Heart left ventricle (tissue), 13 donors: ENCODE data around the gene UBALD1.

ENCODE experiments used
- POLR2A ChIP-seq, 2 donors: fragments of 450-650 bp; IDR thresholded peaks; one replicate each; pipeline ENCODE4 v1.6.1; 2017; ENCODE audit warnings: antibody characterized with exemption in 2 of 2, mild to moderate bottlenecking in 2 of 2, moderate library complexity in 2 of 2
- TF ChIP-seq, protein P1 (sequence below), 12 donors: fragments of 200-600 bp; sonication (generic) in 4 of 12; IDR thresholded peaks; one replicate each; pipeline versions ENCODE4 v1.5.0 to v1.8.0; 2018 to 2022; ENCODE audit warnings: antibody characterized with exemption in 12 of 12, mild to moderate bottlenecking in 5 of 12
- donor health status: ischemic (EF 13 %, LVEDD 7.1; RV severe dilation, severe dysfunction).
- donor health status: DM: no; HTN: yes; CAD: no.
- donor health status: DM: no; HTN: no; CAD: no.
- donor health status: ischemic (EF 25% LVEDD 6.9; RV normal size, moderate dysfunction).
- donor health status: ischemic (EF 25% LVEDD 5.7; RV mildly dilated, moderate dysfunction).
- donor health status: ischemic (EF 35%, LVEDD 5.7; RV mildly dilated, moderate dysfunction).
- donor health status: nonischemic (EF 11% LVEDD 7.7; RV severe dilation, severe dysfunction).
- donor health status: DM: yes; HTN: yes; CAD: no.
- donor health status: PGD.
- donor health status: ischemic (EF 29% LVEDD 5.4; RV normal size, mild dysfunction).
- donor health status: nonischemic (EF 23%, LVEDD 6.1; RV moderate dilation, normal function).

DNA sequence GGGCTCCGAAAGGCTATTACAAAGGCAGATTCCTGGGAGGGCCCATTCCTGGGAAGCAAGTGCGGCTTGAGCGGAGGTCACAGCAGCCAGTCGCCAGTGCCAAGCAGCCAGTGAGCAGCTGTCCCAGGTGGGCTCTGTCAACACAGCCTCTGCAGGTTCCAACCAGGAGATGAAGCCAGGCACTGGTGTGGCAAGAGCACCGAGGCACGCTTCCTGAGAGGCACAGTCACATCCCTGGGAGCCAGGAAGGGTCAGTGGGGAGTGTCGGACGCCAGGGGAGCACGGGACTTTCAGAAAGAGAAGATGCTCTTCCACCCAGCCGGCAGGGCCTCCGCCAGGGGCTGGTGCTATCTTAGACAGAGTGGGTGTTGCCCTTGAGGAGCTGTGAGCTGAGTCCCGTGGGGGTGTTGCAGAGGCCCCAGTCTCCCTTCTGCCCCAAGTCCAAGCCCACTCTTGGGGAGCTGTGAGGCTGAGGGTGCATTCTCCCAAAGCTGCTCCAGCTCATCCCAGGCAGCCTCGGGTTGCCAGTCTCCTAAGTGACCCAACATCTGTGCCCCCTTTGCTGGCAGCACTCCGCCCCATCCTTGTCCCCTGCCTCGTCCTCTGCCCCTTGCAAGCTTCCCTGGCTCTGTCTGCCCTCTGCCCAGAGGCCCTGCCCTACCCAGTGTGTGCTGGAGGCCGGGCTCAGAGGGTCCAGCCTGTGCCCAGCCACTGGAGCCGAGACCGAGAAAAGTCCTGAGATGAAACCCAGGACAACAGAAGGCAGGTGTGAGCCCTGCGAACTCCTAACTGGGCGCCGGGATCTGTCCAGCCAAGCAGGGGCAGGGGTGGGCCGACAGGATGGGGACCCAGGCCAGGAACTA is 6.6 kb downstream of the UBALD1 start:
- TF ChIP-seq, protein P1, sequence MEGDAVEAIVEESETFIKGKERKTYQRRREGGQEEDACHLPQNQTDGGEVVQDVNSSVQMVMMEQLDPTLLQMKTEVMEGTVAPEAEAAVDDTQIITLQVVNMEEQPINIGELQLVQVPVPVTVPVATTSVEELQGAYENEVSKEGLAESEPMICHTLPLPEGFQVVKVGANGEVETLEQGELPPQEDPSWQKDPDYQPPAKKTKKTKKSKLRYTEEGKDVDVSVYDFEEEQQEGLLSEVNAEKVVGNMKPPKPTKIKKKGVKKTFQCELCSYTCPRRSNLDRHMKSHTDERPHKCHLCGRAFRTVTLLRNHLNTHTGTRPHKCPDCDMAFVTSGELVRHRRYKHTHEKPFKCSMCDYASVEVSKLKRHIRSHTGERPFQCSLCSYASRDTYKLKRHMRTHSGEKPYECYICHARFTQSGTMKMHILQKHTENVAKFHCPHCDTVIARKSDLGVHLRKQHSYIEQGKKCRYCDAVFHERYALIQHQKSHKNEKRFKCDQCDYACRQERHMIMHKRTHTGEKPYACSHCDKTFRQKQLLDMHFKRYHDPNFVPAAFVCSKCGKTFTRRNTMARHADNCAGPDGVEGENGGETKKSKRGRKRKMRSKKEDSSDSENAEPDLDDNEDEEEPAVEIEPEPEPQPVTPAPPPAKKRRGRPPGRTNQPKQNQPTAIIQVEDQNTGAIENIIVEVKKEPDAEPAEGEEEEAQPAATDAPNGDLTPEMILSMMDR (IDR thresholded peaks at IDR 0.05), result no peak
- TF ChIP-seq POLR2A (IDR thresholded peaks at IDR 0.05), result no peak
